ELR (cell line): Measurements from ENCODE around the gene UBE2G1.

Experiments
- DNase-seq: peaks from one replicate; pipeline ENCODE4 v3.0.0-alpha.2; 2015; ENCODE audit warnings: low read depth

Gene UBE2G1

GRCh38 chr17:4247361-4247970 is 119.0 kb downstream of the UBE2G1 start:
- no peak for DNase-seq

- no peak for DNase-seq
These were observed 119.8 kb downstream of the UBE2G1 start for GRCh38 chr17:4246674-4247073.

- DNase-seq = no peak
These were observed 124.9 kb downstream of the UBE2G1 start for GRCh38 chr17:4241535-4241934.

- peak; percentile 22 for DNase-seq
These were observed 130.0 kb downstream of the UBE2G1 start for GRCh38 chr17:4236456-4236855.

- peak; percentile 40 for DNase-seq
These were observed 130.8 kb downstream of the UBE2G1 start for GRCh38 chr17:4235372-4236279.

GRCh38 chr17:4234401-4234800 is 132.1 kb downstream of the UBE2G1 start:
- DNase-seq = no peak

- DNase-seq = no peak
These were observed 132.7 kb downstream of the UBE2G1 start for GRCh38 chr17:4233668-4234258.

GRCh38 chr17:4232168-4232813 is 134.2 kb downstream of the UBE2G1 start:
- DNase-seq = peak; percentile 58

- DNase-seq = peak; percentile 94
These were observed 136.6 kb downstream of the UBE2G1 start for GRCh38 chr17:4229627-4230541.

GRCh38 chr17:4221899-4222659 is 144.4 kb downstream of the UBE2G1 start:
- DNase-seq = no peak

GRCh38 chr17:4221163-4221562 is 145.3 kb downstream of the UBE2G1 start:
- no peak for DNase-seq

GRCh38 chr17:4220655-4221054 is 145.8 kb downstream of the UBE2G1 start:
- DNase-seq = no peak
